ENCODE data around the gene FNDC11. TPM values are rescaled to one million over a fixed set of nuclear protein-coding genes. Genes with fewer than 3 reads are reported as not detected.
"Not testable (repeated sequence)": the region's sequence is repeated elsewhere in the genome, so short reads cannot be mapped to it uniquely, and the experiment has no call there.

FNDC11 gene
- total RNA-seq, 2 donors from 2014 or later: 1.8 to 12.1 TPM

GRCh38 chr20:63557481-63557891 lies 3.5 kb downstream of the FNDC11 start:
- no peaks in the 10 kb centered on the region for H3K27me3 ChIP-seq (replicated peaks; ENCODE audit: insufficient read depth)
- no peak for TF ChIP-seq POLR2A (IDR thresholded peaks at IDR 0.05)
- TF ChIP-seq POLR2AphosphoS5 (IDR thresholded peaks at IDR 0.05): no peak
- no peak for TF ChIP-seq CTCF (IDR thresholded peaks at IDR 0.05)
- no peak overlapping the region for H3K27ac ChIP-seq
- intact Hi-C loops (cut with DNase I): no loop called here
- no peak for DNase-seq (ENCODE audit: low spot score)
- no peaks in the 10 kb centered on the region for H3K4me1 ChIP-seq (replicated peaks)
- 90% methylated on average over 14 of the region's 19 CpGs for WGBS
- no peaks in the 10 kb centered on the region for H3K9me3 ChIP-seq
- H3K4me3 ChIP-seq: no peak overlapping the region
- H3K36me3 ChIP-seq: peaks cover 4% of the 10 kb centered on the region in 2 donors

GRCh38 chr20:63558804-63559484 lies 5.0 kb downstream of the FNDC11 start:
- H3K9me3 ChIP-seq: no peaks in the 10 kb centered on the region
- no peak for DNase-seq (ENCODE audit: low spot score)
- H3K36me3 ChIP-seq: peaks cover 4 to 5% of the 10 kb centered on the region in 2 donors
- TF ChIP-seq CTCF (IDR thresholded peaks at IDR 0.05) (no peak), POLR2AphosphoS5 (IDR thresholded peaks at IDR 0.05) (no peak), POLR2A (IDR thresholded peaks at IDR 0.05) (no peak)
- WGBS: 97% methylated on average over 14 of the region's 14 CpGs
- no peak overlapping the region for H3K27ac ChIP-seq
- intact Hi-C loops (cut with DNase I): no loop called here
- no peak overlapping the region for H3K4me3 ChIP-seq
- no peaks in the 10 kb centered on the region for H3K4me1 ChIP-seq (replicated peaks)
- H3K27me3 ChIP-seq (replicated peaks; ENCODE audit: insufficient read depth): no peaks in the 10 kb centered on the region

GRCh38 chr20:63559485-63560332 lies 5.8 kb downstream of the FNDC11 start:
- whole genome bisulfite sequencing: 91% methylated on average over 29 of the region's 31 CpGs
- H3K9me3 ChIP-seq; H3K27ac ChIP-seq; H3K27me3 ChIP-seq (replicated peaks; ENCODE audit: insufficient read depth); DNase-seq (ENCODE audit: low spot score); H3K4me1 ChIP-seq (replicated peaks); H3K36me3 ChIP-seq; H3K4me3 ChIP-seq; intact Hi-C loops (cut with DNase I): not testable (repeated sequence)

- Histone ChIP-seq H3K9me3 (no peaks in the 10 kb centered on the region), H3K36me3 (peaks cover 4 to 5% of the 10 kb centered on the region in 2 donors), H3K27me3 (replicated peaks; ENCODE audit: insufficient read depth) (no peaks in the 10 kb centered on the region), H3K4me1 (replicated peaks) (no peaks in the 10 kb centered on the region), H3K27ac (no peak overlapping the region), H3K4me3 (no peak overlapping the region)
- 96% methylated on average over 16 of the region's 16 CpGs for WGBS
- no peak for DNase-seq (ENCODE audit: low spot score)
- intact Hi-C loops (cut with DNase I): no loop called here
- TF ChIP-seq POLR2AphosphoS5 (IDR thresholded peaks at IDR 0.05) (no peak), POLR2A (IDR thresholded peaks at IDR 0.05) (no peak), CTCF (IDR thresholded peaks at IDR 0.05) (no peak)
Observed at GRCh38 chr20:63560333-63560805, 6.4 kb downstream of the FNDC11 start.

GRCh38 chr20:63560856-63561609 lies 7.1 kb downstream of the FNDC11 start:
- peaks cover 4 to 5% of the 10 kb centered on the region in 2 donors for H3K36me3 ChIP-seq

More at GRCh38 chr20:63560856-63561609, 7.1 kb downstream of the FNDC11 start:
- intact Hi-C loops (cut with DNase I): no loop called here
- Histone ChIP-seq H3K4me3 (no peak overlapping the region), H3K27ac (no peak overlapping the region), H3K4me1 (replicated peaks) (no peaks in the 10 kb centered on the region), H3K27me3 (replicated peaks; ENCODE audit: insufficient read depth) (no peaks in the 10 kb centered on the region), H3K9me3 (no peaks in the 10 kb centered on the region)
- 89% methylated on average over 26 of the region's 26 CpGs for WGBS
- DNase-seq (ENCODE audit: low spot score): no peak
- TF ChIP-seq POLR2A (IDR thresholded peaks at IDR 0.05): no peak
- TF ChIP-seq POLR2AphosphoS5 (IDR thresholded peaks at IDR 0.05): no peak
- TF ChIP-seq CTCF (IDR thresholded peaks at IDR 0.05): no peak

Data from prostate gland (tissue), 2 donors.